Measurements from ENCODE around the gene GJB3. TPM values are rescaled to one million over a fixed set of nuclear protein-coding genes. Genes with fewer than 3 reads are reported as not detected.
A peak's percentile ranks its signal among the peaks of the same experiment; 100 is the strongest.

GJB3 gene
- total RNA-seq, 1 donor from 2014 or later = 24.6 TPM

- Histone ChIP-seq H3K9me3 (no peaks in the 10 kb centered on the region), H3K4me3 (peak within 1 kb of the TSS in 1 of 2 donors; percentile 38), H3K36me3 (no peaks in the 10 kb centered on the region), H3K27me3 (no peaks in the 10 kb centered on the region), H3K4me1 (peaks cover 22% of the 10 kb centered on the region), H3K27ac (peak within 1 kb of the TSS; percentile 60)
- DNase-seq (ENCODE audit: extremely low spot score in 2 of 2) = no peak
- intact Hi-C loops (cut with DNase I) = no loop called here
- TF ChIP-seq POLR2AphosphoS5 (IDR thresholded peaks at IDR 0.05; ENCODE audit: insufficient read depth in 1 of 2, low read depth in 1 of 2) = peak in 1 of 2 donors; percentile 58
- no peak for TF ChIP-seq CTCF (IDR thresholded peaks at IDR 0.05)
- no peak for TF ChIP-seq POLR2A (IDR thresholded peaks at IDR 0.05)
These were observed 25.9 kb upstream of the GJB3 start, which contains the start of gene GJB5 for GRCh38 chr1:34754964-34755637. GJB5 (plus strand) TSS chr1:34755047; CDS start chr1:34757331, 2,284 bp downstream.

DNA sequence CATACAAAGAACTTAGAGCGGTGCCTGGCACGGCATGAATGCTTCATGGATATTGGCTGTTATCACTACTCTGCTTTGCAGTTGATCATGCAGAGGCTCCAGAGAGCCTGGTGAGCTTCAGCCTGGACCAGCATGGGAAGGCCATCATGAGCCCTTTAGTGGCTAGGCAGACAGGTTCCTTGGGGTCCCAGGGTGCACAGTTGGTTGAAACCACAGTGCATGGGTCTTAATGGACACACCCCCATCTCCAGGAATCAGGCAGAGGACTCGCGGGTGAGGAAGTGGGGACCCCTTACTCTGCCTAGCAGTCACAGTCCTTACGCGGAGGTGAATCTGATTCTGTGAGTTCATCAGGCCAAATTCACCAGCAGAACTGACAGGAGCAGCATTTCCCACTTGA is 25.1 kb upstream of the GJB3 start:
- Histone ChIP-seq H3K4me3 (peak overlapping the region in 1 of 2 donors; percentile 38), H3K4me1 (peaks cover 22% of the 10 kb centered on the region), H3K27ac (peak overlapping the region; percentile 60), H3K27me3 (no peaks in the 10 kb centered on the region), H3K36me3 (no peaks in the 10 kb centered on the region), H3K9me3 (no peaks in the 10 kb centered on the region)
- DNase-seq (ENCODE audit: extremely low spot score in 2 of 2) = no peak
- TF ChIP-seq POLR2AphosphoS5 (IDR thresholded peaks at IDR 0.05; ENCODE audit: insufficient read depth in 1 of 2, low read depth in 1 of 2) (no peak), CTCF (IDR thresholded peaks at IDR 0.05) (no peak), POLR2A (IDR thresholded peaks at IDR 0.05) (no peak)
- intact Hi-C loops (cut with DNase I) = no loop called here

- H3K4me3 ChIP-seq = no peak overlapping the region
- no peak overlapping the region for H3K27ac ChIP-seq
- peaks cover 22% of the 10 kb centered on the region for H3K4me1 ChIP-seq
- H3K36me3 ChIP-seq = no peaks in the 10 kb centered on the region
- DNase-seq (ENCODE audit: extremely low spot score in 2 of 2) = no peak
- H3K27me3 ChIP-seq = no peaks in the 10 kb centered on the region
- no peaks in the 10 kb centered on the region for H3K9me3 ChIP-seq
- TF ChIP-seq POLR2AphosphoS5 (IDR thresholded peaks at IDR 0.05; ENCODE audit: insufficient read depth in 1 of 2, low read depth in 1 of 2) = no peak
- TF ChIP-seq POLR2A (IDR thresholded peaks at IDR 0.05) = no peak
- TF ChIP-seq CTCF (IDR thresholded peaks at IDR 0.05) = no peak
- intact Hi-C loops (cut with DNase I) = no loop called here
These were observed 23.6 kb upstream of the GJB3 start for GRCh38 chr1:34757386-34757785.

GRCh38 chr1:34758751-34759150 is 22.3 kb upstream of the GJB3 start:
- peaks cover 22% of the 10 kb centered on the region for H3K4me1 ChIP-seq
- TF ChIP-seq CTCF (IDR thresholded peaks at IDR 0.05) (no peak), POLR2AphosphoS5 (IDR thresholded peaks at IDR 0.05; ENCODE audit: insufficient read depth in 1 of 2, low read depth in 1 of 2) (no peak), POLR2A (IDR thresholded peaks at IDR 0.05) (no peak)

More at GRCh38 chr1:34758751-34759150, 22.3 kb upstream of the GJB3 start:
- Histone ChIP-seq H3K36me3 (no peaks in the 10 kb centered on the region), H3K27me3 (no peaks in the 10 kb centered on the region), H3K9me3 (no peaks in the 10 kb centered on the region), H3K4me3 (no peak overlapping the region), H3K27ac (no peak overlapping the region)
- DNase-seq (ENCODE audit: extremely low spot score in 2 of 2) = no peak
- intact Hi-C loops (cut with DNase I) = no loop called here

Data from vagina (tissue), 2 donors.